SK-N-SH (cell line): ENCODE measurements around the gene PMM2. TPM values are rescaled to one million over a fixed set of nuclear protein-coding genes. Genes with fewer than 3 reads are reported as not detected.

Source experiments
- CTCF ChIA-PET: fragments of 300-600, 350-600 bp; formaldehyde crosslinking; extraction: SDS; loops from one replicate; lab custom pipeline; 2021; lab: Yijun Ruan, JAX
- POLR2A ChIA-PET: fragments of 350-600 bp; sonication (Branson Sonifier 250); formaldehyde crosslinking; extraction: SDS; loops from one replicate; lab custom pipeline; 2020; ENCODE audit warnings: antibody characterized with exemption, inconsistent platforms; lab: Yijun Ruan, JAX
- DNase-seq: peaks from one replicate; pipeline ENCODE4 v3.0.0; 2012
- H2AFZ ChIP-seq: fragments of 200-600 bp; sonication (generic); 2 replicates; pipeline ENCODE4 v1.8.1; 2016; ENCODE audit warnings: antibody characterized with exemption, mild to moderate bottlenecking, low read depth
- H3F3A ChIP-seq: fragments of 200-600 bp; sonication (generic); replicated peaks from 2 replicates; pipeline ENCODE3; 2016; ENCODE audit warnings: antibody characterized with exemption, mild to moderate bottlenecking; ENCODE audit not compliant: insufficient read depth
- H3K27ac ChIP-seq, 2 experiments: fragments of 200-500 bp in 1 of 2; fragments of 200-600 bp in 1 of 2; sonication (Bioruptor generic) in 1 of 2; sonication (generic), shearing (Covaris generic) in 1 of 2; 2 replicates each; pipeline versions ENCODE4 v1.5.1 to v1.6.1; 2014 to 2016; ENCODE audit warnings: low read depth in 2 of 2, inconsistent platforms in 1 of 2, low read length in 1 of 2, mild to moderate bottlenecking in 1 of 2, mixed read lengths in 1 of 2
- H3K27me3 ChIP-seq: fragments of 200-600 bp; sonication (generic), shearing (Covaris generic); 2 replicates; pipeline ENCODE4 v1.6.1; 2016; ENCODE audit warnings: mixed run types; ENCODE audit not compliant: insufficient read depth
- H3K36me3 ChIP-seq, 2 experiments: fragments of 200-500 bp in 1 of 2; fragments of 200-600 bp in 1 of 2; sonication (Bioruptor generic) in 1 of 2; sonication (generic) in 1 of 2; replicated peaks in 1 of 2; 2 replicates each; pipeline versions ENCODE3 to v1.5.1; 2014 to 2016; ENCODE audit warnings: low read length in 1 of 2, mild to moderate bottlenecking in 1 of 2; ENCODE audit not compliant: insufficient read depth in 2 of 2, control insufficient read depth in 1 of 2
- H3K4me1 ChIP-seq, 2 experiments: fragments of 200-500 bp in 1 of 2; fragments of 200-600 bp in 1 of 2; sonication (Bioruptor generic) in 1 of 2; sonication (generic), shearing (Covaris generic) in 1 of 2; 2 replicates each; pipeline versions ENCODE4 v1.5.1 to v1.6.1; 2014 to 2016; ENCODE audit warnings: low read depth in 1 of 2, low read length in 1 of 2, mixed run types in 1 of 2; ENCODE audit not compliant: insufficient read depth in 2 of 2, control insufficient read depth in 1 of 2
- H3K4me2 ChIP-seq: fragments of 200-600 bp; sonication (generic), shearing (Covaris generic); 2 replicates; pipeline ENCODE4 v1.6.1; 2017; ENCODE audit warnings: mixed run types
- H3K4me3 ChIP-seq, 2 experiments: fragments of 200-500 bp in 1 of 2; fragments of 200-600 bp in 1 of 2; sonication (Bioruptor generic) in 1 of 2; sonication (generic), shearing (Covaris generic) in 1 of 2; 2 replicates each; pipeline versions ENCODE4 v1.5.1 to v1.8.1; 2014 to 2016; ENCODE audit warnings: low read depth in 2 of 2, inconsistent platforms in 1 of 2, low read length in 1 of 2, mild to moderate bottlenecking in 1 of 2, mixed read lengths in 1 of 2, moderate library complexity in 1 of 2
- H3K79me2 ChIP-seq: fragments of 200-600 bp; sonication (generic); 2 replicates; pipeline ENCODE4 v1.8.1; 2017; ENCODE audit warnings: mild to moderate bottlenecking; ENCODE audit not compliant: insufficient read depth
- H3K9ac ChIP-seq: fragments of 200-600 bp; sonication (generic); 2 replicates; pipeline ENCODE4 v1.6.1; 2017; ENCODE audit warnings: mixed run types
- H3K9me2 ChIP-seq: fragments of 200-600 bp; sonication (generic); 2 replicates; pipeline ENCODE4 v1.6.1; 2017; ENCODE audit warnings: mixed run types
- H3K9me3 ChIP-seq: fragments of 200-600 bp; sonication (generic); 2 replicates; pipeline ENCODE4 v1.6.1; 2017; ENCODE audit warnings: mixed run types, mild to moderate bottlenecking, moderate library complexity
- H4K20me1 ChIP-seq: fragments of 200-600 bp; sonication (generic); 2 replicates; pipeline ENCODE4 v1.6.1; 2017; ENCODE audit warnings: mild to moderate bottlenecking, mixed run types; ENCODE audit not compliant: insufficient read depth
- CTCF ChIP-seq: fragments of 200-600 bp; sonication (generic); IDR thresholded peaks from 2 replicates; pipeline ENCODE4 v1.6.1; 2017; ENCODE audit warnings: antibody characterized with exemption, mild to moderate bottlenecking, moderate library complexity
- ELF1 ChIP-seq: IDR thresholded peaks from 2 replicates; pipeline ENCODE4 v1.4.0; 2012
- EP300 ChIP-seq, 2 experiments: IDR thresholded peaks; 2 replicates each; pipeline versions ENCODE4 v1.4.0 to v1.6.1; 2012; ENCODE audit warnings: borderline replicate concordance in 1 of 2, low read depth in 1 of 2, low read length in 1 of 2
- EZH2phosphoT487 ChIP-seq: fragments of 200-600 bp; sonication (generic); IDR thresholded peaks from 2 replicates; pipeline ENCODE4 v1.6.1; 2017; ENCODE audit warnings: low read depth, mixed run types, mild to moderate bottlenecking, antibody characterized with exemption, moderate library complexity, borderline replicate concordance
- FOXM1 ChIP-seq: IDR thresholded peaks from 2 replicates; pipeline ENCODE4 v1.4.0; 2012; ENCODE audit warnings: low read depth, mild to moderate bottlenecking
- IRF3 ChIP-seq: fragments of 150-350 bp; IDR thresholded peaks from 2 replicates; pipeline ENCODE4 v1.6.1; 2016; ENCODE audit warnings: mild to moderate bottlenecking, low read depth, low read length
- JUND ChIP-seq: IDR thresholded peaks from 2 replicates; pipeline ENCODE4 v1.4.0; 2012
- MAX ChIP-seq: IDR thresholded peaks from 2 replicates; pipeline ENCODE4 v1.4.0; 2012; ENCODE audit warnings: low read depth
- MEF2A ChIP-seq: IDR thresholded peaks from 2 replicates; pipeline ENCODE4 v1.4.0; 2012; ENCODE audit warnings: low read depth, borderline replicate concordance
- MXI1 ChIP-seq: IDR thresholded peaks from 2 replicates; pipeline ENCODE4 v1.6.1; 2012; ENCODE audit warnings: mild to moderate bottlenecking, low read depth, low read length, improper control_type of control experiment
- PBX3 ChIP-seq: IDR thresholded peaks from 2 replicates; pipeline ENCODE4; 2012
- RAD21 ChIP-seq: IDR thresholded peaks from 2 replicates; pipeline ENCODE4 v1.6.1; 2012; ENCODE audit warnings: mild to moderate bottlenecking, low read length
- REST ChIP-seq: IDR thresholded peaks from 2 replicates; pipeline ENCODE4 v1.6.1; 2012; ENCODE audit warnings: mild to moderate bottlenecking, low read depth, low read length, moderate library complexity
- RXRA ChIP-seq: IDR thresholded peaks from 2 replicates; pipeline ENCODE4 v1.4.0; 2012; ENCODE audit warnings: low read depth, mild to moderate bottlenecking, borderline replicate concordance
- TAF1 ChIP-seq: IDR thresholded peaks from 2 replicates; pipeline ENCODE4 v1.6.1; 2012; ENCODE audit warnings: low read depth, mild to moderate bottlenecking, low read length, moderate library complexity, borderline replicate concordance
- TCF12 ChIP-seq: IDR thresholded peaks from 2 replicates; pipeline ENCODE4 v1.4.0; 2012
- USF1 ChIP-seq: IDR thresholded peaks from 2 replicates; pipeline ENCODE4 v1.4.0; 2012; ENCODE audit warnings: low read depth, borderline replicate concordance
- YY1 ChIP-seq: IDR thresholded peaks from 2 replicates; pipeline ENCODE4 v1.4.0; 2012; ENCODE audit warnings: low read depth, mild to moderate bottlenecking
- WGBS: methylation state at CpG from one replicate; pipeline ENCODE4 v1.1.6; 2017; ENCODE audit warnings: low lambda C conversion rate; 5-methylcytosine and 5-hydroxymethylcytosine counted together
- polyA plus RNA-seq, 3 experiments: library from polyadenylated mRNA; depleted of rRNA; stranded (reverse); fragments of >200 nt; gene quantifications; 2 replicates each; pipeline ENCODE4 v1.2.3, GENCODE V29; 2012

Gene PMM2
- polyA plus RNA-seq, 1 of the 3 experiments (the other 2 are of a cell fraction), result 24.3 TPM

- peaks cover 4% of the 10 kb centered on the region for H3F3A ChIP-seq
- H2AFZ ChIP-seq, result no peak overlapping the region
- H3K79me2 ChIP-seq, result peaks cover 64% of the 10 kb centered on the region
- peak overlapping the region in 1 of 2 experiments; percentile 83; a peak in 1 of 4 replicates for H3K27ac ChIP-seq
- no peak for DNase-seq
- peaks cover 33 to 35% of the 10 kb centered on the region in 2 experiments; a peak in 2 of 4 replicates for H3K4me1 ChIP-seq
- H3K4me3 ChIP-seq, result peak overlapping the region; percentile 62 to 81
- H3K36me3 ChIP-seq, result no peaks in the 10 kb centered on the region
- peaks cover 46% of the 10 kb centered on the region for H4K20me1 ChIP-seq
- H3K9me2 ChIP-seq, result no peaks in the 10 kb centered on the region
- peak overlapping the region; percentile 100 for H3K4me2 ChIP-seq
- TF ChIP-seq YY1 (no peak), TCF12 (no peak), PBX3 (no peak), MEF2A (no peak), RAD21 (no peak), USF1 (no peak), MXI1 (no peak), EZH2phosphoT487 (no peak), CTCF (no peak), TAF1 (no peak), ELF1 (no peak), EP300 (IDR thresholded peaks at IDR 0.05; ENCODE audit: borderline replicate concordance in 1 of 2, low read depth in 1 of 2, low read length in 1 of 2) (no peak), REST (no peak), FOXM1 (no peak), IRF3 (no peak), JUND (no peak), RXRA (no peak), MAX (no peak)
- TF ChIP-seq, all 33 proteins: peak for 0
- Histone ChIP-seq H3K9me3 (no peaks in the 10 kb centered on the region), H3K27me3 (no peaks in the 10 kb centered on the region), H3K9ac (peak overlapping the region; percentile 88)
- 27% methylated on average over 3 of the region's 16 CpGs for WGBS
- ChIA-PET CTCF (interaction anchor here (0.9 to 4.8 kb wide), 2 partner anchors 13 kb away, joined by 3 to 50 read pairs; no protein-coding TSS in a partner anchor), POLR2A (no interaction called here)
Observed at GRCh38 chr16:8866884-8867215, 69.2 kb downstream of the PMM2 start.
